ENCODE data around the gene ZNF593. TPM values are rescaled to one million over a fixed set of nuclear protein-coding genes. Genes with fewer than 3 reads are reported as not detected.

Gene ZNF593
- total and polyA plus RNA-seq, 9 of the 15 experiments (the other 6 are each of a cell fraction or from before 2014, with no cell fraction given): 9.8 to 334 (median 48.2) TPM

GRCh38 chr1:26126321-26127084 lies 43.2 kb upstream of the ZNF593 start (continued):
- peak; percentile 86 to 94 for TF ChIP-seq AFF1 (IDR thresholded peaks at IDR 0.05; ENCODE audit: low read depth in 1 of 2, partially characterized antibody in 2 of 2)
- TF ChIP-seq ERF (CRISPR knock-in tag; IDR thresholded peaks at IDR 0.05): no peak; the same call in 1 of the 2 replicates
- no peak for TF ChIP-seq ZNF77 (CRISPR knock-in tag; IDR thresholded peaks at IDR 0.05)
- TF ChIP-seq HBP1 (CRISPR knock-in tag; IDR thresholded peaks at IDR 0.05): no peak; the same call in 1 of the 2 replicates
- TF ChIP-seq SP2 (IDR thresholded peaks at IDR 0.05; ENCODE audit: extremely low read depth, low read depth, low read length, poor library complexity, severe bottlenecking): no peak
- peak; percentile 85 for TF ChIP-seq HES1 (IDR thresholded peaks at IDR 0.05; ENCODE audit: low read depth)
- no peak for TF ChIP-seq ZNF551 (CRISPR knock-in tag; IDR thresholded peaks at IDR 0.05)
- TF ChIP-seq ZNF174 (CRISPR knock-in tag; IDR thresholded peaks at IDR 0.05): no peak
- peak in 1 of 2 experiments; percentile 7; a peak in 2 of 4 replicates for TF ChIP-seq RAD21 (CRISPR knock-in tag; conservative IDR thresholded peaks at IDR 0.05 in 1 of 2, IDR thresholded peaks at IDR 0.05 in 1 of 2)
